Fibroblast of lung (primary cell): ENCODE results near the gene VWF. TPM values are rescaled to one million over a fixed set of nuclear protein-coding genes. Genes with fewer than 3 reads are reported as not detected.

Experiments
- DNase-seq, 2 donors: peaks; one replicate each; pipeline versions ENCODE4 v3.0.0 to v3.0.0-alpha.2; 2010; ENCODE audit warnings: low read depth in 2 of 2
- H2AFZ ChIP-seq: 2 replicates; pipeline ENCODE4 v1.5.1; 2012; ENCODE audit warnings: low read length, control low read depth, inconsistent platforms
- H3K27ac ChIP-seq: 2 replicates; pipeline ENCODE4 v1.5.1; 2011; ENCODE audit warnings: low read length, control low read depth; ENCODE audit not compliant: insufficient read depth
- H3K27me3 ChIP-seq: 2 replicates; pipeline ENCODE4 v1.5.1; 2011; ENCODE audit warnings: mild to moderate bottlenecking, low read length; ENCODE audit not compliant: control insufficient read depth, insufficient read depth
- H3K36me3 ChIP-seq: 2 replicates; pipeline ENCODE4 v1.5.1; 2011; ENCODE audit warnings: low read length; ENCODE audit not compliant: control insufficient read depth, insufficient read depth
- H3K4me1 ChIP-seq: 2 replicates; pipeline ENCODE4 v1.5.1; 2011; ENCODE audit warnings: low read length; ENCODE audit not compliant: control insufficient read depth, insufficient read depth; ENCODE audit errors: extremely low read depth
- H3K4me2 ChIP-seq: 2 replicates; pipeline ENCODE4 v1.5.1; 2011; ENCODE audit warnings: low read length, control low read depth; ENCODE audit not compliant: insufficient read depth; ENCODE audit errors: extremely low read depth
- H3K4me3 ChIP-seq, 4 experiments: fragments of 200-600 bp in 1 of 4; sonication (generic) in 1 of 4; replicated peaks in 1 of 4; 2 replicates each; pipeline ENCODE4 v1.5.1; 2011 to 2016; ENCODE audit warnings: low read length in 4 of 4, low read depth in 3 of 4, mild to moderate bottlenecking in 3 of 4, control low read depth in 2 of 4, inconsistent platforms in 1 of 4, mixed read lengths in 1 of 4; ENCODE audit not compliant: insufficient read depth in 1 of 4; ENCODE audit errors: control extremely low read depth in 1 of 4
- H3K79me2 ChIP-seq: 2 replicates; pipeline ENCODE4 v1.5.1; 2012; ENCODE audit warnings: mild to moderate bottlenecking, low read length, inconsistent platforms; ENCODE audit not compliant: control insufficient read depth, insufficient read depth
- H3K9ac ChIP-seq: 2 replicates; pipeline ENCODE4 v1.5.1; 2011; ENCODE audit warnings: mild to moderate bottlenecking, low read length, control low read depth; ENCODE audit not compliant: insufficient read depth
- H3K9me3 ChIP-seq: 2 replicates; pipeline ENCODE4 v1.5.1; 2012; ENCODE audit warnings: low read depth, low read length; ENCODE audit not compliant: control insufficient read depth, insufficient read depth
- H4K20me1 ChIP-seq: 2 replicates; pipeline ENCODE4 v1.5.1; 2011; ENCODE audit warnings: low read length; ENCODE audit not compliant: control insufficient read depth, insufficient read depth; ENCODE audit errors: extremely low read depth
- EZH2 ChIP-seq: IDR thresholded peaks from 2 replicates; pipeline ENCODE4 v1.5.1; 2012; ENCODE audit warnings: low read length, control low read depth, mild to moderate bottlenecking; ENCODE audit errors: missing control alignments
- polyA plus RNA-seq, 2 donors: library from polyadenylated mRNA; depleted of rRNA in 1 of 2; stranded (reverse) in 1 of 2; unstranded in 1 of 2; fragments of >200 nt; gene quantifications; 2 replicates each; pipeline ENCODE4 v1.2.1, GENCODE V29; 2011 to 2012; ENCODE audit warnings: missing spikeins in 1 of 2
- total RNA-seq: library from RNA; depleted of rRNA; stranded (reverse); fragments of >200 nt; gene quantifications from 2 replicates; pipeline ENCODE4 v1.2.1, GENCODE V29; 2014
- TF ChIP-seq, protein P1 (sequence below), 2 donors: IDR thresholded peaks in 1 of 2; conservative IDR thresholded peaks in 1 of 2; 1 replicate in 1 of 2; 2 replicates in 1 of 2; pipeline ENCODE4 v1.5.1; 2011 to 2012; ENCODE audit warnings: low read length in 2 of 2, control low read depth in 1 of 2, inconsistent platforms in 1 of 2, low read depth in 1 of 2, mild to moderate bottlenecking in 1 of 2

The VWF gene
- total and polyA plus RNA-seq, 2 donors (not counting 1 experiment from before 2014, with no cell fraction given): 0.15 to 1.7 TPM

DNA sequence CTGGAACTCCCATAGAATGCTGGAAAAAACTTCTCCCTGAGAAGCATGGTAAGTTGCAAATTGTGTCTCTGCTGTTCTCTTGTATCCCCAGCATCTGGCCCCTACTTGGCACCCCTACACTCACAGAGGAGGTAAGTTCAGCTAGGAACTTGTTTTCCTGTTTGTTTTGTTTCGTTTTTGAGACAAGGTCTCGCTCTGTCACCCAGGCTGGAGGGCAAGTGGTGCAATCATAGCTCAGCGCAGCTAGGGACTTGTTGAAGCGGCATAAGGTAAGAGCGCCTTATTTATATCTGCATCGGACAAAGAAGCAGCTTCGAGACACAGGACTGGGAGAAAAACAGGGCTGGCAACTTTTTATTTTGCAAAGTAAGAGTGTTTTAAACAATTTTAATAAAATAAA lies 161.0 kb downstream of the VWF start:
- no peak for TF ChIP-seq EZH2
- TF ChIP-seq, protein P1, sequence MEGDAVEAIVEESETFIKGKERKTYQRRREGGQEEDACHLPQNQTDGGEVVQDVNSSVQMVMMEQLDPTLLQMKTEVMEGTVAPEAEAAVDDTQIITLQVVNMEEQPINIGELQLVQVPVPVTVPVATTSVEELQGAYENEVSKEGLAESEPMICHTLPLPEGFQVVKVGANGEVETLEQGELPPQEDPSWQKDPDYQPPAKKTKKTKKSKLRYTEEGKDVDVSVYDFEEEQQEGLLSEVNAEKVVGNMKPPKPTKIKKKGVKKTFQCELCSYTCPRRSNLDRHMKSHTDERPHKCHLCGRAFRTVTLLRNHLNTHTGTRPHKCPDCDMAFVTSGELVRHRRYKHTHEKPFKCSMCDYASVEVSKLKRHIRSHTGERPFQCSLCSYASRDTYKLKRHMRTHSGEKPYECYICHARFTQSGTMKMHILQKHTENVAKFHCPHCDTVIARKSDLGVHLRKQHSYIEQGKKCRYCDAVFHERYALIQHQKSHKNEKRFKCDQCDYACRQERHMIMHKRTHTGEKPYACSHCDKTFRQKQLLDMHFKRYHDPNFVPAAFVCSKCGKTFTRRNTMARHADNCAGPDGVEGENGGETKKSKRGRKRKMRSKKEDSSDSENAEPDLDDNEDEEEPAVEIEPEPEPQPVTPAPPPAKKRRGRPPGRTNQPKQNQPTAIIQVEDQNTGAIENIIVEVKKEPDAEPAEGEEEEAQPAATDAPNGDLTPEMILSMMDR (conservative IDR thresholded peaks at IDR 0.05 in 1 of 2, IDR thresholded peaks at IDR 0.05 in 1 of 2; ENCODE audit: low read depth in 1 of 2, low read length in 2 of 2): no peak
- H3K27ac ChIP-seq: no peak overlapping the region
- no peaks in the 10 kb centered on the region for H4K20me1 ChIP-seq
- no peaks in the 10 kb centered on the region for H3K27me3 ChIP-seq
- no peak overlapping the region for H3K4me3 ChIP-seq
- no peaks in the 10 kb centered on the region for H3K9me3 ChIP-seq
- DNase-seq: no peak
- H3K4me1 ChIP-seq: no peaks in the 10 kb centered on the region
- H2AFZ ChIP-seq: no peak overlapping the region
- no peak overlapping the region for H3K4me2 ChIP-seq
- no peak overlapping the region for H3K9ac ChIP-seq
- no peaks in the 10 kb centered on the region for H3K79me2 ChIP-seq
- H3K36me3 ChIP-seq: no peaks in the 10 kb centered on the region

DNA sequence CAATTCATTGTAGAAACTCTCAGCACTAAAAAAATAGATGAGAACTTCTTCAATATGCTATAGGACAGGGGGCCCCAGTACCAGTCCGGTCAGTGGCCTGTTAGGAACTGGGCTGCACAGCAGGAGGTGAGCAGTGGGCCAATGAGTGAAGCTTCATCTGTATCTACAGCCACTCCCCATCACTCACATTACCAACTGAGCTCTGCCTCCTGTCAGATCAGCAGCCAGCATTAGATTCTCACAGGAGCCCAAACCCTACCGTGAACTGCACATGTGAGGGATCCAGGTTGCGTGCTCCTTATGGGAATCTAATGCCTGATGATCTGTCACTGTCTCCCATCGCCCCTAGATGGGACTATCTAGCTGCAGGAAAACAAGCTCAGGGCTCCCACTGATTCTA lies 163.7 kb downstream of the VWF start:
- DNase-seq: no peak
- H4K20me1 ChIP-seq: no peaks in the 10 kb centered on the region
- no peaks in the 10 kb centered on the region for H3K27me3 ChIP-seq
- no peak overlapping the region for H3K27ac ChIP-seq
- no peaks in the 10 kb centered on the region for H3K4me1 ChIP-seq
- no peak overlapping the region for H3K4me3 ChIP-seq
- no peak overlapping the region for H3K4me2 ChIP-seq
- no peaks in the 10 kb centered on the region for H3K79me2 ChIP-seq
- no peak overlapping the region for H3K9ac ChIP-seq
- no peaks in the 10 kb centered on the region for H3K36me3 ChIP-seq
- H3K9me3 ChIP-seq: no peaks in the 10 kb centered on the region
- TF ChIP-seq EZH2: no peak
- TF ChIP-seq, protein P1 (conservative IDR thresholded peaks at IDR 0.05 in 1 of 2, IDR thresholded peaks at IDR 0.05 in 1 of 2; ENCODE audit: low read depth in 1 of 2, low read length in 2 of 2): no peak
- H2AFZ ChIP-seq: no peak overlapping the region

DNA sequence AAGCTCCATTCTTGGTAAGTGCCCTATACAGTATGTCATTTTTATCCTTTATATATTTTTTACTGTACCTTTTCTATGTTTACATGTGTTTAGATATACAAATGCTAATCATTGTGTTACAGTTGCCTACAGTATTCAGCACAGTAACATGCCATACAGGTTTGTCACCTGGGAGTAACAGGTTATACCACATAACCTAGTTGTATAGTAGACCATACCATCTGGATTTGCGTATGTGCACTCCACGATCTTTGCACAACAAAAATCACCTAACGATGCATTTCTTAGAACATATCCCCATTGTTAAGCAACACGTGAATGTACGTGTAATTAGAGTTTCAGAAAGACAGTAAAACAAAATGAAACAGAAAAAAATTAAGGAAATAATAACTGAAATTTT lies 167.5 kb downstream of the VWF start:
- TF ChIP-seq, protein P1 (conservative IDR thresholded peaks at IDR 0.05 in 1 of 2, IDR thresholded peaks at IDR 0.05 in 1 of 2; ENCODE audit: low read depth in 1 of 2, low read length in 2 of 2): no peak
- no peak for TF ChIP-seq EZH2
- H4K20me1 ChIP-seq: no peaks in the 10 kb centered on the region
- H2AFZ ChIP-seq: no peak overlapping the region
- H3K9me3 ChIP-seq: no peaks in the 10 kb centered on the region
- H3K4me1 ChIP-seq: no peaks in the 10 kb centered on the region
- no peak overlapping the region for H3K9ac ChIP-seq
- no peak overlapping the region for H3K4me2 ChIP-seq
- peaks cover under 1% of the 10 kb centered on the region for H3K27me3 ChIP-seq
- H3K27ac ChIP-seq: no peak overlapping the region
- no peak overlapping the region for H3K4me3 ChIP-seq
- H3K79me2 ChIP-seq: no peaks in the 10 kb centered on the region
- H3K36me3 ChIP-seq: no peaks in the 10 kb centered on the region
- DNase-seq: no peak
